Spleen (tissue), 7 donors: Measurements from ENCODE around the gene SRGAP2B.
"Not testable (repeated sequence)": the region's sequence is repeated elsewhere in the genome, so short reads cannot be mapped to it uniquely, and the experiment has no call there.

Experiments
- POLR2A ChIP-seq, 3 donors: fragments of 450-650 bp; IDR thresholded peaks; one replicate each; pipeline ENCODE4 v1.5.1; 2017; ENCODE audit warnings: antibody characterized with exemption in 3 of 3, mild to moderate bottlenecking in 1 of 3
- POLR2AphosphoS5 ChIP-seq, 3 donors: sonication (generic); formaldehyde crosslinking; IDR thresholded peaks; one replicate each; pipeline ENCODE4 v1.5.1; 2017; ENCODE audit warnings: antibody characterized with exemption in 3 of 3
- TF ChIP-seq, protein P1 (sequence below), 11 experiments: fragments of 200-600 bp in 7 of 11; fragments of 450-650 bp in 4 of 11; sonication (generic) in 4 of 11; IDR thresholded peaks in 8 of 11; conservative IDR thresholded peaks in 3 of 11; 1 replicate in 7 of 11; 2 replicates in 4 of 11; pipeline versions ENCODE4 v1.4.0 to v1.8.0; 2016 to 2021; ENCODE audit warnings: antibody characterized with exemption in 11 of 11, inconsistent platforms in 4 of 11, mild to moderate bottlenecking in 1 of 11
- donor health status: DM: no; HTN: no; CAD: no; lungs with moderate emphysema.
- donor health status: DM: no; HTN: no; CAD: no.
- donor health status: DM: no; HTN: no; CAD: no.

GRCh38 chr1:145058184-145058583 is 36.9 kb downstream of the SRGAP2B start:
- TF ChIP-seq POLR2A, POLR2AphosphoS5 (IDR thresholded peaks at IDR 0.05): not testable (repeated sequence)
- TF ChIP-seq, protein P1, sequence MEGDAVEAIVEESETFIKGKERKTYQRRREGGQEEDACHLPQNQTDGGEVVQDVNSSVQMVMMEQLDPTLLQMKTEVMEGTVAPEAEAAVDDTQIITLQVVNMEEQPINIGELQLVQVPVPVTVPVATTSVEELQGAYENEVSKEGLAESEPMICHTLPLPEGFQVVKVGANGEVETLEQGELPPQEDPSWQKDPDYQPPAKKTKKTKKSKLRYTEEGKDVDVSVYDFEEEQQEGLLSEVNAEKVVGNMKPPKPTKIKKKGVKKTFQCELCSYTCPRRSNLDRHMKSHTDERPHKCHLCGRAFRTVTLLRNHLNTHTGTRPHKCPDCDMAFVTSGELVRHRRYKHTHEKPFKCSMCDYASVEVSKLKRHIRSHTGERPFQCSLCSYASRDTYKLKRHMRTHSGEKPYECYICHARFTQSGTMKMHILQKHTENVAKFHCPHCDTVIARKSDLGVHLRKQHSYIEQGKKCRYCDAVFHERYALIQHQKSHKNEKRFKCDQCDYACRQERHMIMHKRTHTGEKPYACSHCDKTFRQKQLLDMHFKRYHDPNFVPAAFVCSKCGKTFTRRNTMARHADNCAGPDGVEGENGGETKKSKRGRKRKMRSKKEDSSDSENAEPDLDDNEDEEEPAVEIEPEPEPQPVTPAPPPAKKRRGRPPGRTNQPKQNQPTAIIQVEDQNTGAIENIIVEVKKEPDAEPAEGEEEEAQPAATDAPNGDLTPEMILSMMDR (IDR thresholded peaks at IDR 0.05 in 8 of 11, conservative IDR thresholded peaks at IDR 0.05 in 3 of 11), result not testable (repeated sequence)
